NB4 (cell line): ENCODE results near the gene RPL18.
"Not testable (repeated sequence)": the region's sequence is repeated elsewhere in the genome, so short reads cannot be mapped to it uniquely, and the experiment has no call there.

Experiments used
- CTCF ChIP-seq: IDR thresholded peaks from one replicate; pipeline ENCODE4 v1.5.1; 2012; ENCODE audit warnings: low read depth, low read length
- POLR2A ChIP-seq: IDR thresholded peaks from 2 replicates; pipeline ENCODE4 v1.6.1; 2011; ENCODE audit warnings: mild to moderate bottlenecking; ENCODE audit not compliant: insufficient read length; ENCODE audit errors: extremely low read depth

DNA sequence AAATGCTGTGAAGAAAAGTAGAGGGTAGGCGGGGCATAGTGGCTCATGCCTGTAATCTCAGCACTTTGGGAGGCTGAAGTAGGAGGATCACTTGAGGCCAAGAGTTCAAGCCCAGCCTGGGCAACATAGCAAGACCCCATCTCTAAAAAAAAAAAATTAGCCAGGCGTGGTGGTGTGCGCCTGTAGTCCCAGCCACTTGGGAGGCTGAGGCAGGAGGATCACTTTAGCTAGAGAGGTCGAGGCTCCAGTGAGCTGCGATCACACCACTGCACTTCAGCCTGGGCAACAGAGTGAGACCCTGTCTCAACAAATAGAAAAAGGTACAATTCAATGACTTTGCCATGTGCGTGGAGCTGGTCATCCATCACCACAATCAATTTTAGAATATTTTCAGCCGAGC is 41.1 kb downstream of the RPL18 start:
- not testable (repeated sequence) for TF ChIP-seq CTCF, POLR2A
